Effector CD4-positive, alpha-beta T cell (primary cell): Measurements from ENCODE around the gene SNRPD2.
"Not testable (repeated sequence)": the region's sequence is repeated elsewhere in the genome, so short reads cannot be mapped to it uniquely, and the experiment has no call there.

Experiments
- DNase-seq: peaks from one replicate; pipeline ENCODE4 v3.0.0-alpha.2; 2020
- total RNA-seq: gene quantifications from one replicate; lab custom pipeline; 2026; lab: John Stamatoyannopoulos, UW

Gene SNRPD2
- total RNA-seq = 38.8 reads per million, percentile 62 among the genes with 10 or more reads in this experiment

DNA sequence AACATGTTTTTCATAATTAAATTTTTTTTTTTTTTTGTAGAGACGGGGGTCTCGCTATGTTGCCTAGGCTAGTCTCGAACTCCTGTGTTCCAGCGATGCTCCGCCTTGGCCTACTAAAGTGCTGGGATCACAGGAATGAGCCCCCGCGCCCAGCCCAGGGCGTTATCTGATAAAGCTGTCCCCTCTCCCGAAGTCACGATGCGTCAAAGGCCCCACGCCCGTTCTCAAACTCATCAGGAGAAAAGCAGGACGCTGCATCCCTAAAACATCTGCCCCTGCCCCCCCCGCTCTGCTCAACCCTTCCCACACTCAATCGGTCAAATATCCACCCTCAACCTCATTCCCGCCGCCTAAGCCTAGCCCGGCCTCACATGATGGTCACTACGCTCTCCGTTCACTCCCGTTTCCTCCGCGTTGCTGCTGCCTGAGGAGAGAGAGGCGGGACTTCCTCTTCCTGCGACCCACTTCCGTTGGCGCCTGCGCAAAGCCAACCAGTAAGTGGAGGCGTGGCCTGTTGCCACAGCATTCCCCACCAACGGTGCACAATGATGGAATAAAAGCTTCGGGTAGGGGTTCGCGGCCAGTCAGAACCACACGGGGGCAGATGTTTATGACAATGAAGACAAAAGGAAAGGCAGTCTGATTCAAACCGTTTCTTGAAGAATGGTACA, at the start of gene SNRPD2:
TSS of gene SNRPD2 (minus strand) at position 438 of the 671 bp plus-strand sequence. CDS start at position 373, 65 bp downstream.
- DNase-seq = peak; percentile 89

DNA sequence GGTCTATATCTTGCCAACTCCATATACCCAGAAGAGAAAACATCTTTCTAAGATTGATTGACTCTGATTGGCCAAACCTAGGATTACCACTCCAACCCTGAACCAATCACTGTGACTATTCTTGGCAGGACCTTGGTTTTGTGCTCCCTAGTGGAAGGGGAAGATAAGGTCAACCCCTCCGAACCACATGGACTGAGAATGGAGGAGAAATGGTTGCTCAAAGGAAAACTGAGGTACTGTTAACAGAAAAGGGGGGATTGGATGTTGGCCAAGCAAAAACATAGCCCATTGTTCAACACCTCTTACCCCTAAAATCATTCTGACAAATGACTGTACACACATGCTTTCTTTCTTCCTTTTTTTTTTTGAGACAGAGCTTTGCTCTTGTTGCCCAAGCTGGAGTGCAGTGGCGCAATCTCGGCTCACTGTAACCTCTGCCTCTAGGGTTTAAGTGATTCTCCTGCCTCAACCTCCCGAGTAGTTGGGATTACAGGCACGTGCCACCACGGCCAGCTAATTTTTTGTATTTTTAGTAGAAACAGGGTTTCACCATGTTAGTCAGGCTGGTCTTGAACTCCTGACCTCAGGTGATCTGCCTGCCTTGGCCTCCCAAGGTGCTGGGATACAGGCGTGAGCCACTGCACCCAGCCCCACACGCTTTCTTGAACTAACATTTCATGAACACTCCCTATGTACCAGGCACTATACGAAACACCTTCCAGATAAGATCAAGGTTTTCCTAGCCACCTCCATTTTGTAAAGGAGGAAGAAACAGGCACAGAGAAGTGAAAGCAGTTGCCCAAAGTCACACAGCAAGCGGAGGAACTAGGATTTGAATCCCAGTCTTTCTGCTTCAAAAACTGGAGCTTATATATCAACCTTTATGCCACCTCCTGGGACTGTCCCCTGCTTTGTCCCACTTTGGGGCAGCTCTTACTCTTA, 48.0 kb upstream of the SNRPD2 start:
- no peak for DNase-seq

DNA sequence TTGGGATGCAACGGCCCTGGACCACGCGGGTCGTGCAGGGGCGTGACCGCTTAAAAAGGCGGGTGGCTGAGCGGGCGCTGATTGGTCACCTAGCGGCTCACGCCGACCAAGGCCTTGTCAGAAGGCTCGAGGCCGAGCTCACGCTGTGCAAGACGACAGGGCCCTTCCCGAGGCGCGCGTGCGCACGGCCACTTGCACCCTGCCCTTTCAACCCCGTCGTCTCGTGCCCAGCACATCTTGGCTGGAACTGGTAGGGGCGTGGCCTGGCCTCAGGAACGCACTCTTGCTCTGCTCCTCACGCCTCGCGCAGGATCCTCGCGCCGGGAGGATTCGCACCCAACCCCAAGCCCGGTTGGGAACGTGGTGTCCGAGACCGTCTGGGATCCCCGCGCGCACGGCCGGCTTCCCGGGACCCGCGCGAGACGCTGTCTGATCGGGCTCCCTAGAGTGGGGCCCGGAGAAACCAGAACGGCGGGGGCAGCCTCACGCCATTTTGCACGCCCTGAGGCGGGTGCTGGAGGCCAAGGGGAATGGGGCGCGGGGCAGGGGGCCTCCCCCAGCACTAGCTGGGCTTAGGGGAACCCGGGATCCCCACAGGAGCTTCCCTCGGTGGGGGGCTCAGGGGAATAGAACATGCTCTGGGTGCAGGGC, 41.5 kb upstream of the SNRPD2 start, which contains the start of gene MEIOSIN:
TSS of gene MEIOSIN (plus strand) at position 280 of the 651 bp plus-strand sequence. CDS start 1,938 bp downstream, outside the sequence.
- no peak for DNase-seq

DNA sequence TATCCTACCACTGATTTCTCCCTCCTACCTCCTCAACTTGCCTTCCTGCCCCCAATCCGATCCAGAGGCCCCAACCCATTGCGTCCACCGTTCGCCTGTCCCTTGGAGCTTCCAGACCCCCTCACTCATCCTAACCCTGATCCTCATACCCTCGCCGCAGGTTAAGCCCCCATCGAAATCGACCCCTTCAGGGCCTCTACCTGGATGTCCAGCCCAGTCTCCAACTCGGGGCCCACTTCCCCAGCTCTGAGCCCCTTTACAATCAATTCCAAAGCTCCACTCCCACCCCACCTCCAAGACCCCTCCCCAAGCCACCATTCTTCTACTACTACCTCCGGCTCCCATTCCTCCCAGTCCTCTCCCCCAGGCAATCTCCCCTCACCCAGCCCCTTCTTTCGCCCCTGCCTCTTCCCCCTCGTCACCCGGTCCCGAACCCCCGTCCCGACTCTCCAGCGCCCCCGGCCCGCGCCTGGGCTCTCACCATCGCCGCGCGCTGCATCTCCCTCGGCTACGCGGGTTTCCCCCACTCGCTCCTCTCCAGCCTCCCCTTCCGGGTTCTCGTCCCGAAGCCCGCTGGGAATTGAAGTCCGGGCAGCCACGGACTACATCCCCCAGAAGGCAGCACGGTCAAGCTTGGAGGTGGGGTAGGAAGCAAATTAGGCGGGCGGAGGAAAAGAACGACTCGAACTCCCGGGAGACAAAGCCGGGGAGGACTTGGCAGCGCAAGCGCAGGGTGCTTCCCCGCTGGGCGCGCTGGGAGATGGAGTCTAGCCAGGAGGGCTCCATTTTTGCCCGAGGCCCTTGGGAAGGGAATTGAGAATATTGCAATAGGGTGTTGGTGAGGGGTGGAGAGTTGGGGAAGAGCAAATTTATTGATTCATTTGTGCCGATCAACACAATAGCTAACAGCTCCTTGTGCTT, 38.9 kb upstream of the SNRPD2 start, which contains the start of gene FBXO46:
TSS of gene FBXO46 (minus strand) at position 529 of the 921 bp plus-strand sequence. CDS start 17,401 bp downstream, outside the sequence.
- peak; percentile 93 for DNase-seq

DNA sequence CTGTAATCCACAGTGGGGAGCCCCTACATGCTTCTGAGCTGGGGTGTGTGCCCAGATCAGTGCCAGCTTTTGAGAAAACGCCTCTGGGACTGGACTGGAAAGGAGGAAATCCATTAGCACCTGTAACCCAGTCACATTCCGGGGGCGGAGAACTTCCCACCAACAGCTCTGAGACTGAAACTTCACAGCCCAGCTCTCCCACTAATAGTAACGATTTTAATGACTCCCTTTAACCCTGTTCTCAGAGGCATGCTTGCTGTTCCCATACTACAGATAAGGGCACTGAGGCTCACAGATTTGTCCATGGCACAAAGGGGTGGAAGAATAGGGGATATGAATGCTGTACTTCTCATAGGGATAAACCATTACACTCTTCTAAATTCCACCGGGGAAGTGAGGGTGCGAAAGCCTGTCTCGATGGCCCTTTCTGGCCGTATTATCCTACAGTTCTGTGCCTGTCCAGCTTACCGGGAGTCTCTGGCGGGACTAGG, 38.1 kb upstream of the SNRPD2 start:
- no peak for DNase-seq

DNA sequence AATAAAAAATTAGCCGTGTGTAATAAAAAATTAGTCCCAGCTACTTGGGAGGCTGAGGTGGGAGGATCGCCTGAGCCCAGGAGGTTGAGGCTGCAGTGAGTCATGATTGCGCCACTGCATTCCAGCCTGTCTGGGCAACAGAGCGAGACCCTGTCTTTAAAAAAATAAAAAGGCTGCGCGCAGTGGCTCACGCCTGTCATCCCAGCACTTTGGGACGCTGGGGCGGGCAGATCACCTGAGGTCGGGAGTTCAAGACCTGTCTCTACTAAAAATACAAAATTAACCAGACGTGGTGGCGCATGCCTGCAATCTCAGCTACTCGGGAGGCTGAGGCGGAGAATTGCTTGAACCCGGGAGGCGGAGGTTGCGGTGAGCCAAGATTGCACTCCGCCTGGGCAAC, 36.9 kb upstream of the SNRPD2 start:
- not testable (repeated sequence) for DNase-seq

DNA sequence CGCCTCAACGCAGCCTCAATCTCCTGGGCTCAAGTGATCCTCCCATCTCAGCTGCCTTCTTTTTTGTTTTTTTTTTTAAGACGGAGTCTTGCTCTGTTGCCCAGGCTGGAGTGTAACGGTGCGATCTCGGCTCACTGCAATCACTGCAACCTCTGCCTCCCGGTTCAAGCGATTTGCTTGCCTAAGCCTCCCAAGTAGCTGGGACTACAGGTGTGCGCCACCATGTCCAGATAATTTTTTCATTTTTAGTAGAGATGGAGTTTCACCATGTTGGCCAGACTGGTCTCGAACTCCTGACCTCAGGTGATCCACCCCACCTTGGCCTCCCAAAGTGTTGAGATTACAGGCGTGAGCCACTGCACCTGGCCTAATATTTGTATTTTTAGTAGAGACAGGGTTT, 28.3 kb upstream of the SNRPD2 start:
- DNase-seq = not testable (repeated sequence)

DNA sequence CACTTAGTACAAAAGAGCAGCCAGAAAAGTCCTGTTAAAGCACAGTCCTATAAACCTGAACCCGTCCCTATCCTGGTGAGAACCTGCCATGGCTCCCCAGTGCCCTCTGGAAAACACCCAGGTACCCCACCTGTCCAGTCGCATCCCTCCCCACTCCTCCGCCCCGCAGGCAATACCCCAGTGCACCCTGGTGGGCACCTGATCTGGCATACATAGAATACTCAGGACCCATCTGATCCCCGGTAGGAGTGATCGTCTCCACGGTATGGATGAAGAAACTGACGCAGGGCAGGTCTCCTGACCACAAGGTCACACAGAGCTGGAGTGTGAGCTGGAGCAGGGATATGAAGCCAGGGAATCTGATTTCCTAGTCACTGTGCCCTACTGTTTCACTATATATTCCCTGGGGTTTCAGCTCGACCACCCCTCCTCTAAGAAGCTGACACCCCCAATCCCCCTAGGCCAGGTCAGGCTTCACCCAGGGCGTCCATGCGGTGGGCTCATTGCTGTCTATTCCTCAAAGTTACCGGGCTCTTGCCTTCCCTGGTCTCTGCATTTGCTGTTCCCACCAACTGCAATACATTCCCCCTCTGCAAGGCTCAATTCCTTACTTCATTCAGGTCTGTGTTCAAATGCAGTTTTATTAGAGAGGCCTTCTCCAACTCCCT, 26.4 kb upstream of the SNRPD2 start:
- DNase-seq = no peak

DNA sequence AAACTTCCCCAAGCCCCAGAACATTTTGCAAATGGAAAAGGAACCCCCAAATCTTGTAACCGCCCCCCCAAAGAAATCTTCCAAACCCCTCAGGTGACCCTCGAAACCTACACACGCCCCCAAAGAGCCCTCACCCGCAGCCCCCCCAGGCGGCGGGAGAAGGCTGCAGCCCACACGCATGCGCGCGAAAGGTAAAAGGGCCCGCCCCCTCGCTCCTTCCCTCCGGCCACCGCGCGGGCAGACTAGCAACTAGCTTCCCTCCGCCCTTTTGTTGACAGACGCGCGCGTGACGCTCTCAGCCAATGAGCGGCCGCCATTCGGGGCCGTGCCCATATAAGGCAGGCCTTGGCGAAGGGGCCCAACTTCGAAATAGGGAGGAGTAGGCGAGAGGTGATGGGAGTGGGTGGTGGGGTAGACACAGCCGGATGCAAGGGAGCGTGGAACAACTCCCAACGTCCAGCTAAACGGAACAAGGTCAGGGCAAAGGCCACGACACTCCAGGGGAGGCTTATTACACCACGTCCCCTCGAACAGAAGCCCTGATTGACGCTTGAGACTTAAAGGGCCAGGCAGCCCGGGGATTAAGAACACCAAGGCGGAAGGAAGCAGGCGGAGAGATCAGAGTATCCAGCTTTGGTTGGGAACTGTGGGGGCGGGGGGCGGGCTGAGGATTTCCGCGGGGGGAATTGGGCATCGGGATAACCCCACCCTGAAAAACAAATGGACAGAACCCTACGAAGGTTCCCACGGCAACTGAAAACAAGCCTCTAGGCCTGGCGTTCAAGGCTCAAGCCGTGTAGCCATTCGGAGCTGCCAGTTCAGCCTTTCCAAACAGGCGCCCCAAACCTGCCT, 25.6 kb upstream of the SNRPD2 start:
- peak; percentile 97 for DNase-seq

DNA sequence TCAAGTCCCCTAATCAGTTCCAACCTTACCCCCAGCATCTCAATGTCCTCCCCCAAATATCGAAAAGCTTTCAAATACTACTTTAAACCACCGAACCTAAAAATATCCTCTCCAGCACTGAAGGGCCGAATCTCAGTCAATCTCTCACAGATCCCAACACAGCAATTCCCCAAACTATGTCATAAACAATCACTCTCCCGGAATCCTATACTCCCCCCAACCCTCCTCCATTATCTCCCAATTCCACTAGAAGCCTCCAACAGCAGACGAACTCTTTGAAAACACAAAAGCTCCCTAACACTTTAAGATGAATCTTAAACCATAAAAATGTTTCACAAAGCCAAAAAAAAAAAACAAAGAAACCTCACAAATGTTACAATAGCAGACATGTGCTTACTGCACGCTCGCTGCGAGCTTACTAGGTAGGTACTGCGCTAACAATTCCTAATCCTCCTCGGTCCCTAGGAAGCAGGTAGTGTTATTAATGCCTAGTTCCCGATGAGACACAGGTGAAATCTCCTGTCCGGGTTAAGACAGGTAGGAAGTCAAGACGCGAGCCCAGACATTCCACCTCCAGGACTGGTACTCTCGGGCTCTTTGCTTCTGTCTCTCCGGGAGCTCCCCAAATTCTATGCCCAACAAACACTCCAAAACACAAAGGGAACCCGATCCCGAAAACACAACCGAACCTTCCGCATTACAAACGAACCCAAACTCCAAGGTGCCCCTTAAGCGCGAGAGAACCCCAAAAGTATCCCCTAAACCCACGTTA, 24.8 kb upstream of the SNRPD2 start:
- no peak for DNase-seq

DNA sequence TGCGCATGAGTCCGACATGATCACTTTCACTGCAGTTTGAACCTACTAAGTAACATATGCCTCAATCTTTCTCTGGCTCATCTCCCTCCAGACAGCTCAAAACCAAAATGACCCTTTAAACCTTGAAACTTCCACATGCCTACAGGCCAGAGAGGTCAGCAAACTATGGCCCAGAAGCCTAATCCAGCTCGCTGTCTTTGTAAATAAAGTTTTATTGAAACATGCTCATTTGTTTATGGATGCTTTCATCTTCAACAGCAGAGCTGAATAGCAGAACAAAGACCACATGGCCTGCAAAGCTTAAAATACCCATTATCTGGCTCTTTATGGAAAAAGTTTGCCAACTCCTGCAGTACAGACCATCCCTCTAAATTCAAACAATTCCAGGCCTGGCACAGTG, 23.4 kb upstream of the SNRPD2 start:
- no peak for DNase-seq

DNA sequence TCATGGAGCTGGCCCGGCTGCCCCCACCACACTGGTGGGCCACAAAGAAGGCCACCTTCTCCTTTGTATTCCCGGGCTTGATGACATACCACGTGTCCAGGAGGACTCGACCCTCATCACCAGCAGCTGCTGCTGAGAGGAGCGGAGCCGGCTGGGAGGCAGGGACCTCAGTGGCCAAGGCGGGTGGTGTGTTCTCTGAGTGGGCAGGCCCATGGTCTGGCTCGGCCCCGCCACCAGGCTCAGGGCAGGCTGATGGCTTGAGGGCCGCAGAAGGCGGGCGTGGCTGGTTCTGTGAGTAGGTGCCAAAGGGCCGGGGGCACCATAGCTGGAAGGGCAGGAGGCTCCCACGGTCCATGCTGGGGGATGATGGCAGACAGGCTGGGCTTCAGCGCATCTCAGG, 21.4 kb upstream of the SNRPD2 start:
- no peak for DNase-seq

DNA sequence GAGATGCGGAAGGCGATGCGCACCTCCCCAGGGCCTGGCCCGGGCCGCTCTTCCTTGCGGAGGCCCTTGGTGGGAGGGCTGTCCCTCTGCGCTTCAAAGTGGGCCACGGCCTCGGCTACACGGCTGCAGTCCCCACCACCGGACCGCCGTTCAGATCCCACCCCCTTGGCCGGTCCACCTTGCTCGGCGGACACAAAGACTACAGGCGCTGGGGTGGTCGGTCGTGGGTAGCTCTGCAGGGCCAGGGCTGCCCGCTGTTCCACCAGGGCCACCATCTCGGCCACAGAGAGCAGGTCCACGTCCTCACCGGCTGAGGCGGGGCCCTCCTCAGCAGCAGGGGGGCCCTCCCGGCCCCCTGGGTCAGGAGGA, 20.9 kb upstream of the SNRPD2 start:
- no peak for DNase-seq

DNA sequence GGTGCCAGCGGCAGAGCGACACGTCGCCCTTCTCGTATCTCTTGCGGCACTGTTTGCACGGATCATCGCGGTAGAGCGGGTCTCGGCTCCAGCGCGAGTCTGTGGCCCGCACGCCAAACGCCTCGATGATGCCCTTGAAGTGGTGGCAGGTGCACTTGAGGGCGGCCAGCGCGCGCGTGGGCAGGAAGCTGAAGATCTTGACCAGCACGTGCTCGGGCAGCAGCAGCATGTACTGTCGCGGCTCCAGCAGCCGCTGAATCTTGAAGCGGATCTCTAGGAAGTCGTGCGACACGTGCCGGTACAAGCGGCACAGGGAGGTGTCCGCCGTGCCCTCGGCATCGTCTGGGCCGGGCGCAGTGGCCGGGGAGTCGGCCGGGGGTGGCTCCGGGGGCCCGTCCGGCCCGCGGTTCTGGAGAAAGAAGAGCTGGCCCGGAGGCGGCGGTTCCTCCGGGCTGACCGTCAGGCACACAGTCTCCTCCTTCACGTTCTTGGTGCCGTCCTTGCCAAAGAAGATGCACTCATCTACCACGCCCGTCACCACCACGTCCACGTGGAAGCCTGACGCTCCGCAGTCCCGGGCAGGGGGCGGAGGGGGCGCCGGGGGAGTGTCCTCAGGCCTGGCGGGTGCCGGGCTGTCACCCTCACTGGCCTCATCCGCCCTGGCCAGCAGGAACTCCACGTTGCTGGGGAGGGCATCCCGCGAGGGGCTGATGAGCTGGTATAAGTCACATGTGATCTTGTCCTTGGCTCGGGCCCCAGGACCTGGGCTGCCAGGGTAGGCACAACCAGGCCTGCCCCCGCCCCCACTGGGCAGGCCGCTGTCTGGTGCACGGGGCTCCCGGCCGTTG, 20.3 kb upstream of the SNRPD2 start:
- DNase-seq = no peak

DNA sequence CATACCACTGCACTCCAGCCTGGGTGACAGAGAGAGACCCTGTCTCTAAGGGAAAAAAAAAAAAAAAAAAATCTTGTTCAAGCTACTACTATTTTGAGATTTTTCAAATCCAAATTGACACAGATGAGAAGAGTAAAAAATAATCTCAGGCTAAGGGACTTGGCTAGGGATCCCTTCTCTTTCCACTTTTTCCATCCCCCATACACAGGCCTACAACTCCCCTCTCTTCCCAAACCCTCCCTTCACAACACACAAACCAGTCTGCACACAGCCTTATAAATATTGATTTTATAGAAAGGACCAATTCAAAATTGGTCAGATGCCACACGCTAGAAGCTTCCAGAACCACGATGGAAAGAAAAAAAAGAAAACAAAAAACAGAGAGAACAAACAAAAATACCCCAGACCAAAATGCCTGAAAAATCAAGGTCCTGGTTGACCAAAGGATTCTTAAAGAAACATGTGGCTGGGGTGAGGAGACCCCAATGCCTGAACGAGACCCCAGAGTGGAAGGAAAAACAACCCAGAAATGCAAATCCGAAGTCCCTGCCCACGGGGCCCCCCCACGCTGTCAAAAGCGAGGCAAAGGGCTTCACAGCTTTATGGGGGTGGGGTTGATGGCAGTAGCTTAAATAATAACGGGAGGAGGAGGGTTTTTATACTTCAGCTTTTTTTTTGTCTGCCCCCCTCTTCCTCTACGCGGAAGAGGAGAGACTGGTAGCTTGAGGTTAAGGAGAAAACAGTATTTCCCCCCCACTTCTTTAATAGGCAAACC, 18.8 kb upstream of the SNRPD2 start:
- no peak for DNase-seq

DNA sequence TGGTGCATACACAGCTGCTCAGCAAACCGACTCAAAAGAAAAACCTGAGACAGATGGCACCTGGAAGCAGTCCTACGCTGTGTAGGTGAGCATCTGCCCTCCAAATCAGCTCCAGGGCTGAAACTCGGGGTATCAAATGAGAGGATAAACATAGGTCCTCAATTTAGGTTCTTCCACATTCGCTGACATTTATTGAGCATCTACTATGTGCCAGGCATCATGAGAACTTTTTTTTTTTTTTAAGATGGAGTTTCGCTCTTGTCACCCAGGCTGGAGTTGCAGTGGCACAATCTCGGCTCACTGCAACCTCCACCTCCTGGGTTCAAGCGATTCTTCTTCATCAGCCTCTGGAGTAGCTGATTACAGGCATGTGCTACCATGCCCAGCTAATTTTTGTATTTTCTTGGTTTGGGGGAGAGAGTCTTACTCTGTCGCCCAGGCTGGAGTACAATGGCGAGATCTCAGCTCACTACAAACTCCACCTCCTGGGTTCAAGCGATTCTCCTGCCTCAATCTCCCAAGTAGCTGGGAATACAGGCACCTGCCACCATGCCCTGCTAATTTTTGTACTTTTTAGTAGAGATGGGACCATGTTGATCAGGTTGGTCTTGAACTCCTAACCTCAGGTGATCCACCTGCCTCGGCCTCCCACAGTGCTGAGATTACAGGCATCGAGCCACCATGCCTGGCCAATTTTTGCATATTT, 14.1 kb upstream of the SNRPD2 start:
- no peak for DNase-seq

DNA sequence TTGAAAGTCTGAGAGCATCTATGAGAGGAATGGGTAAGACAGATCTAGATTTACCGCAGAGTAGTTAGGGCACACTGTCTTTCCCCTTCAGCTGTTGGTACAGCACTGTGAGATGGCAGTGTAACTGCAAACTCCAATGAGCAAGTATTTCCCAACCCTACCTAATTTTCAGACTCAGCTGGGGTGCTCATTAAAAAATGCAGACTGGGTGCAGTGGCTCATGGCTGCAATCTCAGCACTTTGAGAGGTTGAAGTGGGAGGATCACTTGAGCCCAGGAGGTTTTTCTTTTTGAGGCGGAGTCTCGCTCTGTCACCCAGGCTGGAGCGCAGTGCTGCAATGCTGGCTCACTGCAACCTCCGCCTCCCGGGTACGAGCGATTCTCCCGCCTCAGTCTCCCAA, 13.4 kb upstream of the SNRPD2 start:
- no peak for DNase-seq
